Renal cortex interstitium (tissue), 11 donors: ENCODE measurements around the gene FGD4. TPM values are rescaled to one million over a fixed set of nuclear protein-coding genes. Genes with fewer than 3 reads are reported as not detected.
"Not testable (repeated sequence)": the region's sequence is repeated elsewhere in the genome, so short reads cannot be mapped to it uniquely, and the experiment has no call there.

ENCODE experiments used
- DNase-seq, 11 donors: peaks; one replicate each; pipeline ENCODE4 v3.0.0-alpha.2; 2013; ENCODE audit warnings: low read depth in 9 of 11, low spot score in 4 of 11; ENCODE audit errors: extremely low read depth in 1 of 11
- polyA plus RNA-seq, 3 donors: library from polyadenylated mRNA; unstranded; fragments of 120-200 nt; gene quantifications; one replicate each; pipeline ENCODE4 v1.2.1, GENCODE V29; 2013; ENCODE audit not compliant: insufficient read length in 3 of 3

FGD4 gene
- polyA plus RNA-seq, 3 donors = 14.5 to 19.0 (median 15.5) TPM

DNA sequence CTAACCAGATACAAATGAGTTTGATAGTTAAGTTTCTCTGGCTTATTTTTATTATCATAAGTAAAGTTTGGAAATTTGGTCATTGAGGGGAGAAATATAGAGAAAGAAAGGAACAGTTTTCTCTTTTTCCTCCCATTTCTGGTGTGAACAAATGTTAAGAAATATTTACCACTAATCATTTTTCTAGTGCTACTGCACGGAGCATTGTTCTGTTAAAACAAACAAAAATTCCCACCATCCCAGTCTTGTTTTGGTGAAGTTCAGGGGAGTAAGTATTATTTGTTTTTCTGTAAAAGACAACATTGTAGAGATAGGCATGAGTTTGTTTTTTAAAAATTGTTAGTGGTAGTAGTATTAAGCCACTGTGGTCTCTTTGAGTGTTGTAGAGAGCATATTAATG lies 135.3 kb downstream of the FGD4 start:
- DNase-seq = no peak

DNA sequence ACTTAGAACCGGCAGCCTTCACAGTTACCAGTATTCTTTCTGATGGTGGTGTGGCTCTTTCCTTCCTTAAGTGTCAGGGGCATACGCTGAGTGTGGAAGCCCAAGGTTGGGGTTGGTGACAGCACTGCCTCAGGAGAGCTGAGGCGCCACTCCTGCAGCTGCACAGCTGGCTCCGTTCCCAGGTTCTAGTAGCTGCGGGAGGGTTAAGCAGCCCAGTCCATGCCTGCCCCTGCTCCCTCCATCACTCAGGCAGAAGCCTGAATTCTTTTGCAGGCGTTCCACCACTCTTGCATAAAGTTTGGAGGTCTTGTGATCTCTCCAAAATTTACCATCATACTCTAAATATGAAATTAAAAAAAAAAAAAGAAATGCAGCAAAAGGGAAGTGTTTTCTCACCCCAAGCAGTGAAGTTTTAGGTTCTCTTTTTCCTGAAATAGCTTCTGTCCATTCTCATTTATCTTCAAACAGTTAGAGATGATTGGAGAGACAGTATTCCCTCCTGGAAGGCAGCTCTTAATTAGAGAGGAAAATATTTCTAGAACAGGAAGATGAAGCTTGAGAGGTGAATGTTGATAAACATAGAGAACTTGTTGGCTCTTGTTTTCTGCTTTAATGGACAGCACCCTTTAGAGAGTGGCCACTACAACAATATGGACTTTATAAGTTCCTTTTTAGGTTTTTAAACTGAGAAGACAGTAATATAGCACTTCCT lies 136.1 kb downstream of the FGD4 start:
- peak in 2 of 11 donors; percentile 13 to 25 for DNase-seq

DNA sequence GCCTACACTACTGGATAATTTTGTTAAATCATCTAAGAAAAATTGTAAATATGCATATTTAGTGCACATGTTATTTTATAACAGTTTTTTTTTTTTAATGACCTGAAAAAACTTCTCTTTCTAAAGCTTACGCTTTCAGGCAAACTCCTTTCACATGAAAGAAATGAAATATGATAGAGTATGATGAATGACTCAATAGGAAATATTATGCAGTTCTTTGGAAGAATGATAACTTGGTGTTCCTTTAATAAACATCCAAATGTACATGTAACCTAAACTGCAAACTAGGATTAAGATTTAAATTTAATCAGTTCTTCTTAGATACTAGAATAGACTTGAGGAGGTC lies 136.6 kb downstream of the FGD4 start:
- no peak for DNase-seq

DNA sequence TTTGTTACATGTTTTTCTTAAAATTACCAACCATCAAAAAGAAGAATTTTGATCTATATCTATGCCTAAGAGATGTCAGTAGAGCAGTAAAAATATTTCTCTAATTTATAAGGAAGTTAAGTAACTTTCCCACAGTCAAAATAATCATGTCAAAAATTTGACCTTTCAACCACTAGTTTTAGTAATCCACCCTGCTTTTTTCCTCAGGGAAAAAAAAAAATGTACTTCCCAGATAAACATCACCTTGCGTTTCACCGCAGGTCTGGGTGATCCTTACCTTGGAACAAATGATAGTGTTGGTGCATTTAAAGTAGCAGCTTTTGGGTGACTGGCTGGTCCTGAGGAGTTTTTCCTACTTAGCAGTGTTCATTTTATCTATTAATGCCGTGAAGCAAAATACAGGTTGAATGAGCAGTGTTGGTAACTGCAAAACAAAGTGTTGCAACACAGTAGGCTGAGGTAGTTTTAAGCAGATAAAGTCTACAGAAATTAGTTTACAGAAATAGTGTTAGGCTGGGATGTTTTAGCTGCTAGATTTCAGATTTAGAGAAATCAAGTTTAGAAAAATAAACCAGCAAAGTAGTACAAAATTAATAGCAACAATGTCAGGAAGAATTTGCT lies 142.5 kb downstream of the FGD4 start:
- no peak for DNase-seq

DNA sequence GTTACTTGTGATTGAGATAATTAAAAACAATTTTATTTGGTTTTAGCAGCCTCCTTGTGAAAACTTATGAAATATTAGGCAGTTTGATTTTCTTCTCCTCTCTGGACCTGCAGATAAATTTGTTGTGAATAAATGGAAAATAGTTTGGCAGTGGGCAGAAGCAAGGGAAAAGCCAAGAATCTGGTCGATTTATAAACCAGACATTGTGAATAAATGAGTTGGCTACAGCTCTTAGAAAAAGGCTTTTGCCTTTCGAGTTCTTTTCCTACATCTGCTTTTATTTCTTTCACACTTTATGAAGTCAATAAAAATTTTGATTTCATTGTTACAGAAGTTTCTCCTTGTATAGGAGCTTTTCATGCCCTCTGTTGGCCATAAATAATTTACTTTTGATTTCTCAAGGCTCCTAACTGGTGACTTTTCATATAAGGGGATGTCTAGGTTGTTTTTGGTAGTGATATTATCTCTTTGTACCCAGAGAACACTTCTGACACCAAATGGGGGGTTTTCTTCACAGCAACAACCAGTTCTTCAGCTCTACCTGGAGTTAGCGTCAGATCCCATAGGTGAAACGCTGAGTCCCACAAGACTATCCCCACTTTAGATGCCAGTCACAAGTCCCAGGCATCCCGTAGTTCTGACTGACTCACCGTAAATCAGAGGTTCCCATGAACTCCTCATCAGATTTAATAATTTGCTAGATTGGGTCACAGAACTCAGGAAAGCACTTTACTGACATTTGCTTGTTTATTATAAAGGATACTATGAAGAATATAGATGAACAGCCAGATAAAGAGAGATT lies 143.3 kb downstream of the FGD4 start:
- no peak for DNase-seq

DNA sequence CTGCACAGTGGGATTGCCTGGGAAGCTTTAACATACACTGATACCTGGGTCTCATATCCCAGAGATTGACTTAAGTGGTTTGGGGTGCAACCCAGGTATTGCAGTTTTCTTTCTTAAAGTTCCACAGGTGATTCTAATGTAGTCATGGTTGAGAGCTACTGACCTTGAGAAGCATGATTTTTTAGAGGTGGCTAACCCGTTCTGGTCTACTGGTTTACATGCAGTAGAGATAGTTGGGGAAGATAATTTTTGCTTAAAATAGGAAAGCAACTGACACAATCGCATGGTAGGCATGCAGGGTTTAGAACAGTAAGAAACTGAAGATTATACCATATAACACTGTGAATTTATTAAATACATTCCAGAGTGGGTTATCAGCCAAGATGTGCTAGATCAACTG lies 145.5 kb downstream of the FGD4 start:
- no peak for DNase-seq

DNA sequence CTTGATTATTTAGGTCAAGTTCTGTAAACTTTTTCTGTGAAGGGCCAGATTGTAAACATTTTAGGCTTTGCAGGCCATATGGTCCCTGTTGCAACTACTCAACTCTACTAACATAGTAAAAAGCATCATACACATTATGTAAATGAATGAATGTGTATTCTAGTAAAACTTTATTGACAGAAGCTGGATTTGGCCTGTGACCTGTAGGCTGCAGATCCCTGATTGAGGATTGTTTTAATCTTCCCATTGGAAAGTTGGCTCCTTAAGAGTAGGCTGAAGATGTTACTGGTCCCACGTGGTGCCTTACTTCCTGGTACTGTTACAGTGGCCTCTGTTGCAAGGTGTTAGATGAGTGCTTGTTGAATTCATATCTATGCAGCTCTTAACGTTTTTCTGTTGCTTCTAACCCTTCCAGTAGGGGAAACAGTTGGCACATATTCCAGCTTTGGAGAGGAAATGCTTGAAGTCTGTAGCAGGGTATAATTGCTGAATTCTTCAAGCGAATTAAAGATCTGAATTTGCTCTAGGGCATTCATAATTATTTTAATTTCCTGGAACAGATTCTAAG lies 146.1 kb downstream of the FGD4 start:
- DNase-seq = no peak

DNA sequence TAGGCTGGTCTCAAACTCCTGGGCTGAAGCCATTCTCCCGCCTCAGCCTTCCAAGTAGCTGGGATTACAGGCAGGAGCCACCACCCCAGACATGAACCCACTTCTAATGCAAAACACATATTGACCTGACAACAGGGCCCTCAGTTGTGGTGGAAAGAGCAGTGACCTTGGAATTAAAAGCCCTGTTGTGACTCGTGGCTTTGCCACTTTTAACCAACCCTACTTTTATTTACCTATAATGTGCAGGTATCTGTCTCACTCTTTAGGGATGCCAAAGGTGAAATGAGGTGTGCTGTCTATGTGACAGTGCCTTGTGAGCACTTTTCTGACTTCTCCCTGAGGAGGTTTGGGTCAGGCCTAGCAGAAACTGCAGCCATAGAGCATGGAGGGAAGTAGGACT lies 146.9 kb downstream of the FGD4 start:
- no peak for DNase-seq

DNA sequence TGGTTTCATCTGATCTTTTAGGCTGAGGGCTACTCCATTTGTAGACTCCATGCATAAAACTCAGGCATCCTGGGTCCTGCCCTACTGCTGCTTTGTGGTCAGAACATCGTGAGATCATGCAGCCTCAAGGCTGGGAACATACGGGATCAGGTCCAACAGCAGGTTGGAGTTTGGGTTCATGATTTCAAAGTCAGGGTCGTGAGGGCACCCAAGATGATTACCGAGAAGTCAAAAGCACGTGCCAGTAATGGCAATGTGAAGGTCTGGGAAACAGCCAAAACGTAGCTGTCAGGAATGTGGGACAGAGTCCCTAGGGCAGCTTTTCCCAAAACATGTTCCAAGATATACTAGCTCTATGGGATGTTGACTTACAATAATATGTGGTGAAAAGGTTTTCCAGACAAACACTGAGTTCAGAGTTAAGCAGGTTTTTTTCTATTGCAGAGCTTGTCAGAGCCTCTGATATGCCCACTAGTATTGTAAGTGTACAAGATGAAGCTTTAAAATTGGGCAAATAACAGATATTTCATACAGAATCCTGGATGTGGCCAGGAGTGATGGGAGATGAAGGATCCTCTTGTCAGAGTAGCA lies 149.4 kb downstream of the FGD4 start:
- no peak for DNase-seq

DNA sequence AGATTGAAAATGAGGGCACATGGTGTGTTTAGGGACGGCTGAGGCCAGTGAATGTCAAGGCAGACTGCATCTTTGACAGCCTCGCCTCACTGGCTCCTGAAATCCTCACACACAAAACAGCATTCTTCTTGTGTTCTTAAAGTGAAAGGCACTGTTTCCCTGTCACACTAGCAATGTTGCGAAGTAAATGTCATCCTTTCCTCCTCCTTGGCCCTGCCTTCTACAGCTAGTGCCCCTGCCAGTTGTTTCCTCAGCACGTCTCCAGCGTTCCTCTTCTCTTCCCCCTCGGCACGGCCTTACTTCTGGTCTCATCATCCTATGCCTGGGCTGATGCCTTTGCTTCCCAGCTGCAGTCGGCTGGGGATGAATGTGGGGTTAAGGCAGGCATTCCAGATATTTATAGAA lies 150.3 kb downstream of the FGD4 start:
- DNase-seq = no peak

DNA sequence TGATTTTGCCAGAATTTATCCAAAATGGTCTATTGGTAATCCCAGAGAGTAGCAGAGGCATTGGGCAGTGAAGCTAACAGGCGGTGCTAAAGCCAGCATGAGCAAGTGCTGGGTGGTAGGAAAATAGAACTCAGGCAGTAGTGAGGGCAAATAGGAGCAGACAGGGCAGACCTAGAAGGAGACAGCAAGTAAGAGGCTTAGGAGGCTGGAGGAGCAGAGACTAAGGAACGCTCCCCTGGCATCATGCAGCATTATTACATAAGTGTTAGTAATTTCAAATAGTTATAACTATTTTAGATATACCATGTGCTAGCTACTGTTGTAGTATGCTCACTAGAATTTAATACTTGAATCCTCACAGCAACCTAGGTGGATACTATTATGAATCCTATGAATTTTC lies 151.7 kb downstream of the FGD4 start:
- no peak for DNase-seq

DNA sequence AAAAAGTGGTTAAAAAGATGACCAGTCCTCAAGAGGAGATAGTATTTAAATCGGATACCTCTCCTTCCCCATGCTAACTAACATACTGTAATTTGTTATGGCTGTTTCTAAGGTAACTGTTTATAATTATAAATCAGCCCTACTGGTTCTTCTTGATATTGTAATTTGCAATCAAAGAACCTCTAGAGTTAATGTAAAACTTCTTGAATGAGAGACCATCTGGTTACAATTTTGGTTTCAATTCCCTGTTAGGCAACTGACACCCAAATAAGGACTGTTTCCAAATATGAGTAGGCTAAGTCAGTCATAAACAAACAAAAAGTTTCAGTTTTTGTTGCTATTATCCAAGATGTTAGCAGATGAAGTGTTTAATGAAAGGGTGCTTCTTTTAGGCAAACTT lies 159.5 kb downstream of the FGD4 start:
- DNase-seq = no peak

DNA sequence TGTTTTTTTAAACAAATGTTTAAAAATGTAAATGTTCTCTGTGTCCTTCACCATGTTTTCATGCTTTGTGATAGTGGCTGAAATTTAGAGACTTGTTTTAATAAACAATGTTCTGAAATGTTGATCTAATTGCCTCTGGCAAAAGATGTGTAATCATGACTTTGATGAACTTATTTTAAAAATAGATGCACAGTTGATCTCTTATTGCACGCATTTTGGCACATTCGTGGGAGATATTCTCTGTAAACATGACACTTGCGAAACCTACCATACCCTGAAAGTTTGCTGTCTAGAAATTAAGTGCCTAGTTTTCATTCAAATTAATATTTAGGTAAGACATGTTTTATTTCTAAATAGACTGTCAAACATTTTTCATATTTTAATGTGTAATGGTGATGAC lies 160.1 kb downstream of the FGD4 start:
- no peak for DNase-seq

DNA sequence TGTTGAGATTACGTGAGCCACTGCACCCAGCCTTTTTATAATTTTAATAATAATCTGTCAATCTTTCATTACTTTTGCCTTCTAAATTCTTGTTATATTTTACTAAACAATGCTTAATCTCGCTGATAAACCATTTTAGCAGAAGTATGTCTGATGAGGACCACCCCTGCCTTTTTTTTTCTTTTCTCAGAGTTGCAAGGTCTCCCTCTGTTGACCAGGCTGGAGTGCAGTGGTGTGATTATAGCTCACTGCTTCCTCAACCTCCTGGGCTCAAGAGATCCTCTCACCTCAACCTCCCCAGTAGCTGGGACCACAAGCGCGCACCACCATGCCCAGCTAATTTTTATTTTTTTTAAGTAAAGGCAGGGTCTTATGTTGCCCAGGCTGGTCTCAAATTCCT lies 161.2 kb downstream of the FGD4 start:
- DNase-seq = no peak

DNA sequence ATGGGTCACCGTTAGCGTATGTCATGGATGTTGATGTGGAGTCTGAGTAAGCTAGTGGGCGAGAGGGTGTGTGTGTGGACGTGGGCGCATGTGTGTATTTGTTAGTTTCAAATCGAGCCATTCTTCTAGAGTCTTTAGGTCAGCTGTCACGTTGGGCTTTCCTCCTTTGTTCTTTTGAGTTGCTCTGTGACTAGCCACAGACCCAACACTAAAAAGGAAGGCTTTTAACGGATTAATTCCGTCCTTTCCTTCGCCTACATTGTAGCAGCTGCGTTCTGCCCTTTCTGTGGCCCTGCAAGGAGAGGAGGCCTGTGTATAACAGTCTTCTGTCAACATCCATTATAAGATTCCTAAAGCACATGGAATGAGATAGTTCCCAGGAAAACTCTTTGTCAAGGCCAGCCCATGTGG lies 162.6 kb downstream of the FGD4 start:
- no peak for DNase-seq

DNA sequence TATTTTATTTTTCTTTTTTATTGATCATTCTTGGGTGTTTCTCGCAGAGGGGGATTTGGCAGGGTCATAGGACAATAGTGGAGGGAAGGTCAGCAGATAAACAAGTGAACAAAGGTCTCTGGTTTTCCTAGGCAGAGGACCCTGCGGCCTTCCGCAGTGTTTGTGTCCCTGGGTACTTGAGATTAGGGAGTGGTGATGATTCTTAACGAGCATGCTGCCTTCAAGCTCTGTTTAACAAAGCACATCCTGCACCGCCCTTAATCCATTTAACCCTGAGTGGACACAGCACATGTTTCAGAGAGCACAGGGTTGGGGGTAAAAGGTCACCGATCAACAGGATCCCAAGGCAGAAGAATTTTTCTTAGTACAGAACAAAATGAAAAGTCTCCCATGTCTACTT lies 163.1 kb downstream of the FGD4 start:
- DNase-seq = not testable (repeated sequence)

DNA sequence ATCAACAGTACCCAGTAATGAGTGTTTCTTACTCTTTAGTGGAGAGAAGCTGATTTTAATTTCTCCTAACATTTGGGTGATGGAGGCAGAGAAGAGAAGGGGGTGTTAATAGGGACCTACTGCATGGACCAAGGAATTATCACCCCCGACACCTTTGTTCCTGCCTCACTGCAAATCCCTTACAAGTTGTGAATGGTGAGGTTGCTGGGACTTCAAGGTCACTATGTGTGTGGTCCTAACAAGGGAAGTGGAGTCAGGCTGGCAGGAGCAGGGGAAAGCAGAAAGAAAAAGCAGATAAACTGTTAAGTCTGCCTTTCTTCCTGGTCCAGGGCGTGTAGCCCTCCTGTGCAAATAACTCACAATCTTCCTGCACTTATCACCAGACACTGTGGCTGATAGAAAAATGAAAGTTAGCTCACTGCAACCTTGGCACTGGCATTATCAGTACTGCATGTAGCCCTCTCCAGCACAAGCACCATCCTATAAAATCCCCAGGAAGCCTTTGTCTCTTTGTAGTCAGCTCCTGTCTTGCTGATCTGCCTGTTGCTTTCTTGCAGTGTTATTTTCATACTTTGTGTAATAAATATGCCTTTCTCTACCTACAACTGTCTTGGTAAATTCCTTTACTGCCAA lies 167.4 kb downstream of the FGD4 start:
- no peak for DNase-seq

DNA sequence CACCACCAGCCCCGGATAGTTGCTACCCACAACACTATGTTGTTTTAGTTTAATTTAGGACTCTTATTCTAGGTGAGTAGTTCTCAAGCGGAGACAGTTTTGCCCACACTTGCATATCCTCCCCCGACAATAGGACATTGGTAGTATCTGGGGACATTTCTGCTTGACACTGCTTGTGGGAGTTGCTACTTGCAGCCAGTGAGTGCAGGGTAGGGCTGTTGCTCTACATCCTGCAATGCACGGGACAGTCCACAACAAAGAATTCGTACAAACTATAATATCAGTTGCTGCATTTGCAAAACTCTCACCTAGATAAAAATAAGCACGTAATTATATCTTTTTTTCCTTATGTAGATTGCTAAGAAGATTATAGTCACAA lies 167.9 kb downstream of the FGD4 start:
- DNase-seq = no peak

DNA sequence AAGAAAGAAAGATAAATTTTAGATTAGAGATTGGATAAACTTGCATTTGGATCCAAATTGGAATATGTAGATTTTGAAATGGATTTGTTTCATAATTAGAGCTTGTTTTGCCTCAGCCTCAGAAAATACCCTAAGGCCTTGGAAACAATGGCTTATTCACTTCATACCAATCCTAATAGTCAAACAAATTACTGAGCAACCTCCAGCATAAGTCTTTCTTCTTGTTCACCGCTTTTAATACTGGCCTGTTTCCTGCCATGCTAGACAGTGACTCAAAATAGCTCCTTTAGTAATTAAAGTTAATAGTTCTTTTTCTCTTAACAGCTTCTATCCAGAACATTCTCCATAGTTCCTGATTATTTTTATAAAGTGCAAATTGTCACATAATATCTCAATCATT lies 168.9 kb downstream of the FGD4 start:
- DNase-seq = no peak
